Glutamatergic neuron (in vitro differentiated cells): ENCODE measurements around the gene ZNF777. TPM values are rescaled to one million over a fixed set of nuclear protein-coding genes. Genes with fewer than 3 reads are reported as not detected.

Source experiments
- DNase-seq: peaks from one replicate; pipeline ENCODE4 v3.0.0; 2022
- H3K27ac Mint-ChIP-seq: one replicate; pipeline ENCODE4 v1.8.0; 2020; ENCODE audit warnings: mild to moderate bottlenecking, mixed read lengths, inconsistent platforms; ENCODE audit not compliant: unreplicated experiment
- H3K27me3 Mint-ChIP-seq: one replicate; pipeline ENCODE4 v1.8.0; 2020; ENCODE audit warnings: mild to moderate bottlenecking, moderate library complexity, mixed read lengths, inconsistent platforms; ENCODE audit not compliant: unreplicated experiment
- H3K36me3 Mint-ChIP-seq: one replicate; pipeline ENCODE4 v1.8.0; 2020; ENCODE audit warnings: mild to moderate bottlenecking, mixed read lengths, inconsistent platforms; ENCODE audit not compliant: unreplicated experiment
- H3K4me1 Mint-ChIP-seq: one replicate; pipeline ENCODE4 v1.8.0; 2020; ENCODE audit warnings: mild to moderate bottlenecking, low read depth, mixed read lengths, inconsistent platforms; ENCODE audit not compliant: unreplicated experiment
- H3K4me3 Mint-ChIP-seq: one replicate; pipeline ENCODE4 v1.8.0; 2020; ENCODE audit warnings: mild to moderate bottlenecking, mixed read lengths, inconsistent platforms; ENCODE audit not compliant: unreplicated experiment
- H3K9me3 Mint-ChIP-seq: one replicate; pipeline ENCODE4 v1.8.0; 2020; ENCODE audit warnings: mild to moderate bottlenecking, moderate library complexity, mixed read lengths, inconsistent platforms; ENCODE audit not compliant: unreplicated experiment
- CTCF ChIP-seq: fragments of 200-600 bp; sonication (generic); IDR thresholded peaks from one replicate; pipeline ENCODE4 v1.5.0; 2021; ENCODE audit not compliant: partially characterized antibody, unreplicated experiment
- total RNA-seq: library from RNA; stranded (reverse); fragmentation: NEBNext Ultra II Directional; extraction: Animal tissue kit (Norgen Biotek cat#: 25700); gene quantifications from one replicate; pipeline ENCODE4 v1.2.1, GENCODE V29; 2021; ENCODE audit not compliant: unreplicated experiment

ZNF777 gene
- total RNA-seq, 1 donor from 2014 or later: 18.0 TPM

GRCh38 chr7:149477494-149478443 lies 16.9 kb upstream of the ZNF777 start:
- no peaks in the 10 kb centered on the region for H3K27me3 Mint-ChIP-seq

GRCh38 chr7:149476791-149477190 lies 15.9 kb upstream of the ZNF777 start:
- TF ChIP-seq CTCF: no peak
- no peak overlapping the region for H3K4me3 Mint-ChIP-seq
- H3K36me3 Mint-ChIP-seq: peaks cover 41% of the 10 kb centered on the region
- DNase-seq: no peak
- no peaks in the 10 kb centered on the region for H3K27me3 Mint-ChIP-seq
- H3K4me1 Mint-ChIP-seq: peaks cover 2% of the 10 kb centered on the region
- peaks cover 5% of the 10 kb centered on the region for H3K9me3 Mint-ChIP-seq
- H3K27ac Mint-ChIP-seq: no peak overlapping the region

More at GRCh38 chr7:149477494-149478443, 16.9 kb upstream of the ZNF777 start:
- TF ChIP-seq CTCF: no peak
- no peak for DNase-seq
- H3K4me1 Mint-ChIP-seq: peaks cover 2% of the 10 kb centered on the region
- no peak overlapping the region for H3K4me3 Mint-ChIP-seq
- H3K36me3 Mint-ChIP-seq: peaks cover 32% of the 10 kb centered on the region
- no peak overlapping the region for H3K27ac Mint-ChIP-seq
- peaks cover 5% of the 10 kb centered on the region for H3K9me3 Mint-ChIP-seq

GRCh38 chr7:149475121-149476045 lies 14.5 kb upstream of the ZNF777 start:
- DNase-seq: no peak
- H3K9me3 Mint-ChIP-seq: peaks cover 5% of the 10 kb centered on the region
- H3K27me3 Mint-ChIP-seq: no peaks in the 10 kb centered on the region
- peaks cover 46% of the 10 kb centered on the region for H3K36me3 Mint-ChIP-seq
- H3K4me3 Mint-ChIP-seq: no peak overlapping the region
- H3K27ac Mint-ChIP-seq: no peak overlapping the region
- TF ChIP-seq CTCF: no peak
- peaks cover 2% of the 10 kb centered on the region for H3K4me1 Mint-ChIP-seq

- Mint-ChIP-seq H3K4me1 (peaks cover 2% of the 10 kb centered on the region), H3K27ac (no peak overlapping the region), H3K36me3 (peaks cover 39% of the 10 kb centered on the region), H3K27me3 (no peaks in the 10 kb centered on the region), H3K9me3 (peaks cover 4% of the 10 kb centered on the region), H3K4me3 (no peak overlapping the region)
- TF ChIP-seq CTCF: no peak
- no peak for DNase-seq
Observed at GRCh38 chr7:149474309-149475120, 13.7 kb upstream of the ZNF777 start.
